ENCODE measurements around the gene KDM1A.
A peak's percentile ranks its signal among the peaks of the same experiment; 100 is the strongest.

The KDM1A gene

DNA sequence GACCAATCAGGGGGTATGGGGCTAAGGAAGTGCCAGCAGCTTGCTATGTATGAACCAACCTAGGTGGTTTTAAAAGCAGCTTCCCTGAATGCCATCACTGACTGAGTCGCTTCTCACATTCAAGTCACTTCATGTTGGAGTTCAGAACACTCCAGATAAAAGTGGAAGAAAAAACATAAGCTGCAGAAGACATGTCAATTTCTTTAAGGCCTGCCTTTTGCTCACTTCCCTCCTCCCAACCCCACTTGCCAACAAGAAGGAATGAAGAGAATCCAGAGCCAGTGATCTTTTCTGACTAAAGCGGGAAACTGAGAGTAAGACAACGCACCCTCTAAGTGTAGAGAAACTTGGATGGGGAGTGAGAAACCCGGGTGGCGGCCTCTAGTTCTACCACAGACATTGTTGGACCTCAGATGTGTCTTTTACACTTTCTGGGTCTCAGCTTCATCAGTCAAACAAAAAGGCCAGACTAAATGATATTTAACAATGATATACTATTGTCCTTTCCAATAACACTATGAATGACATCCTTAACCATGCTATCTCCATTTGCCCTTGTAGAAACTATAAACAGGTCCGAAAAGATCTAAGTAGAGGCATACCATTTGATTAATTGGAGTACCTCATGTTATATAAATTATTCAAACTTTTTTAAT, 95.3 kb downstream of the KDM1A start:
- DNase-seq, result no peak

DNA sequence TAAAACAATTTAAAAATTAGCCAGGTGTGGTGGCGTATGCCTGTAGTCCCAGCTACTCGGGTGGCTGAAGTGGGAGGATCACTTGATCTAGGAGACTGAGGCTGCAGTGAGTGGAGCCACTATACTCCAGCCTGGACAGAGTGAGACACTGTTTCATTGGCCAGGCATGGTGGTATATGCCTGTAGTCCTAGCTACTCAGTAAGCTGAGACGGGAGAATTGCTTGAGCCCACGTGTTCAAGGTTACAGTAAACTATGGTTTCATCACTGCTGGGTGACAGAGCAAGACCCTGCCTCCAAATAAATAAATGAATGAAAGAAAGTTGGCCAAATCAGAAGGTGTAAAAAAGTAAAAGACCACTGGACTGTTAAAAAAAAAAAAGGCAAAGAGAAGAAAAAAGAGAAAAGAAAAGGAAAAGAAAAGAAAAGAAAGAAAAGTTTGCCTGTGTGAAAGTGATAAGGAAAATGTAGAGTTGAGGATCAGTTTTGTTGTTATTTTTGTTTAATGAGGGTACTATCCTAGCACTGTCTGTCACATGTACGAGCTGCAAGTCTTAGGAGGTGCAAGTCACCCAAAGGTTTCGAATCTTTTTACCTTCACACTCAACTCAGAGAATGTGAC, 97.1 kb downstream of the KDM1A start:
- no peak for DNase-seq

DNA sequence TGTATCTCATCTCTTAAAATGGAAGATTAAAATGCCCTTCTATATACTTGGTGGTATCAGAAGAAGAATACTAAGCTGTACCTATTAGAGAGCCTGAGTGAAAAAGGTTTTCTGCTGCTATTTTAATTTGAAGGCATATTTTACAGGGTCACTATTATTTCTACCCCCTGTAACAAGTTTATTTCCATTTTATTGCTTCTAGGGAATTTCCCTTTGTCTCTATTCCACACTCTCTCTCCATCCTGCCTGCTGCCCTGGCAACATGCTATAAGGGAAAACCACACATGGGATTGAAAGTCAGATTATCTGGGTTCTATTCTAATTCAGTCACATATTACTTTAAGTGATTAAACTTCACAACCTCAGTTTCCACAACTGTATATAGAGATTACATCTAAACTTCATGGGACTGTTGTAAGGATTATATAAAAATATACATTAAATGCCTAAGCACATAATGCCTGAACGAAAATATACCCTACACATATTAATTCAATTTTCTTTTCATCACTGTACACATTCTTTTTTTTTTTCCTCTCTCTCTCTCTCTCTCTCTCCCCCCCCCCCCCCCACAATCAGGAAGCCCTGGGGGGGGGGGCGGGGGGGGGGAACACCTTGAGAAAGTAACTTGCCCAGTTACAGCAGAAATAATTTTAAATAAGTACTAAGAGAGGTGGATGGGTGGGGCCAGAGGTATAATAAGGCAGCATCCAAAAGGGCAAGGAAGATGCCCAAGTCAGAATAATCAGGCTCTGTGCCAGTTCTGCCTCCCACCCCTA, 97.8 kb downstream of the KDM1A start:
- DNase-seq, result no peak

DNA sequence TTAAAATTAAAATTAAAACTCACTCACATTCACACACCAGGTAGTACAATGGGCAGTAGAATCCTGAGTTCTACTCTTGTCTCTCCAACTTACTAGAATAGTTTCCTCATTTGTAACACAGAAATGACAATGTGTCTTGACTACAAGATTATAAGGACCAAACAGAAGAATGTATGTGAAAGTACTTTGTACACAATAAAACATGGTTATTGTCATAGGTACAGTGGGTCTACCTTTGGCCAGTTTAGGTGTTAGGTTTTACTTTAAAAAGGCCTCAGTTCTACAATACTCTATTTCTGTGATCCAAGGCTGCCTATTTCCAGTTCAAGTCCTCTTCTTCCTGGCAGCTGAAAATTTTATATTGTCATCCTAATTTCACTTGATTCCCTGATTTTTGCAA, 99.1 kb downstream of the KDM1A start:
- DNase-seq, result no peak

DNA sequence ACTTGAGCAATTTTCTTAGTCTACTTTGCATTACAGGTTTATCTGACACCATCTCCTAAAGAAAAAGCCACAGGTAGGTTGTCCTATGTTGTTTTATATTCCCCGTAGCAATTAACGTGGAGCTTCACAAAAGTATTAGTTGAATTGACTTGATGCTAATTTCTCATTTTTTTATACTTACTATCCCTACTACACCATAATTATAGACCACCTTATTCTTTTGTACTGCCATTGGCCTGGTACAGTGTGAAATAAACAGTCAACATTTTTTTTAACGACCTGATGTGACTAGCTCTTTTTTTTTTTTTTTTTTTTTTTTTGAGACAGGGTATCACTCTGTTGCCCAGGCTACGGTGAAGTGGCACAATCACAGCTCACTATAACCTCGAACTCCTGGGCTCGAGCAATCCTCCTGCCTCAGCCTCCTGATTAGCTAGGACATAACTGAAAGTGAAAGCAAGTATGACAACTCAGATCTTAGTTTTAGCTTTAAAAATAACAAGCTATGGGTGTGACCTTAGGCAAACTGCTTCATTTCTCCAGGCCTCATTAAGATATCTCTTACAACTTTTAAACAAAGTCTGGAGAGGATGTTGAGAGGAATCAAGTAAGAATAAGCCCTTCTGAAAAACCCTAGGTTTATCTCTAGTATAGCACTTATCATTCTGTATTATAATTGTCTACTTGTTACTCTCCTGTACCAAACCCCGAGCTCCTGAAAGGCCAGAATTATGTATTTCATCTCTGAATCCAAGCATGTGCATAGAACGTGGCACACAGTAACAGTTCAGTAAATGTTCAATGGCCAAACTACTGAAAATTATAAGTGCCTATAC, 99.9 kb downstream of the KDM1A start:
- peak; percentile 78 for DNase-seq

DNA sequence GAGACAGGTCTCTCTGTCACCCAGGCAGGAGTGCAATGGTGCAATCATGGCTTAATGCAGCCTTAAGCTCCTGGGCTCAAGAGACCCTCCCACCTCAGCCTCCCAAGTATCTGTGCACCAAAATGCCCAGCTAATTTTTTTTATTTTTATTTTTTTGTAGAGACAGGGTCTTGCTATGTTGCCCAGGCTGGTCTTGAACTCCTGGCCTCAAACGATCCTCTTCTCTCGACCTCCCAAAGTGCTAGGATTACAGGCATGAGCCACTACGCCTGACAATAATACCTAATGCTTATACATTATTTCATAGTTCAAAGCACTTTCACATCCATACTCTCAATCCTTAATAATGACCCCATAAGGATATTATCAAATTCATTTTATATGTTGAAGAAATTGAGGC, 101.1 kb downstream of the KDM1A start:
- no peak for DNase-seq

DNA sequence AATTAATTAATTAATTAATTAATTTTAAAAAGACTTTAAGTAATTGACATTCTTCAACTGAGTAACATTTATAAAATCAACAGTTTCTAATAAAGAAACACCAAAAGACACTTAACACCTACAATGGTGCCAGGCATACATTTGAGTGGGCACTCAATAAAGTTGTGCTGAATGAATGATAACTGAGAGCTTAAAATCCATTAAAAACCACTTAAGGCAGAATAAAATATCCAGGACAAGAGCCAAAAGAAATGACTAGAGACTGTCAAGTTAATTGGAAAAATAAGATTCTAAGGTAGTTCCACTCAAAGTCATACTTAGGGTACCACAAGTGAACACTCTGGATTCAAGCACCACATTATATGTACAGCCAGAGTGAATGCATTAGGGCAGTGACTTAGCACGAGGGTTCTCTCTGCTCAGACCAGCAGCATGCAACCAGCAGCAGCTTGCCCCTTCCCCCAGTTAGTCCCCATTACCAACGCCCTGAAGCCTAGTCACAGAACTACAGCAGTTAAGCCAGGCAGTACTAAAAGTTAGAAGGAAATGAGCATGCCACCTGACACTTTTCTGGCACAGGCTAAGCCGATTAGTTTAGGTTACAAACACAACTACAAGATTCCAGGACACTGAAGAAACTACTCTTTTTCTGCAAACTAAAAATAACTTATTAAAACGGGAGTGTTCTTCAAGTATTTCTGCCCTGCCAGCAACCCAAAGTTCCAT, 102.9 kb downstream of the KDM1A start:
- no peak for DNase-seq

DNA sequence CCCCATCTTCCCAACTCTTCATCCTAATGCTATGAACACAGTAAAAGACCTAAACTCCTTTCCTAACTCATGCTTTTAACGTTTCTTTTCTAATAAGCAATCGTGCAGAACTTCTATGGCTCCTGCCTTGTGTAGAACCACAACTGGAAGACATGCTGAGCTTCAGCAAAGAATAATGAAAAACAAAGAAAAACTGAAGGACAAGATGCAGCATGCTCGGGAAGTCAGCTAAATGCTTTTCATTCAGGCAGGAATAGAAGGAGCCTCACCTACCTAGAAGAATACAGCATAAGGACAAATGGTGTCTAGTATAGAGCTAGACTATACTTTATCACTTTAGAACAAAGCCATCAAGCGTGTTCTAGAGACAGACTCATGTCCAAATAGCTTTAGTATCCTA, 103.5 kb downstream of the KDM1A start:
- DNase-seq, result no peak

DNA sequence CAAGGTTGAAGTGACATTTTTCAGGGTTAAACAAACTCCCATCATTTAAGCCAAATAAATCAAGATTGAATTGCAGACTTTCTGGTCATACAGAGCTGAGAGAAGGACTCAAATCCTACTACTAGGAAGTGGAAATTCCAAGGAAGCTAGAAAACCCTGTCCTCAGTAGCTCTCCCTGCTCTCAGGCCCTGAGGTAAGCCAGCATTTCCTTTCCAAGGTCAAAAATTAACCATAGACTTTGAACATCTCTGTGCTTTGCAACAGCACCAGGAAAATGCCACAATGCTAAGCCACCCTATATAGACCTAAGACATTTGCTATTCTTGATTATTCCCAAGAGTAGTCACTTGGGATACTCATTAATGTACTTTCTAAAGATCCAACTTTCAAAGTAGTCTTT, 104.3 kb downstream of the KDM1A start:
- DNase-seq, result no peak

DNA sequence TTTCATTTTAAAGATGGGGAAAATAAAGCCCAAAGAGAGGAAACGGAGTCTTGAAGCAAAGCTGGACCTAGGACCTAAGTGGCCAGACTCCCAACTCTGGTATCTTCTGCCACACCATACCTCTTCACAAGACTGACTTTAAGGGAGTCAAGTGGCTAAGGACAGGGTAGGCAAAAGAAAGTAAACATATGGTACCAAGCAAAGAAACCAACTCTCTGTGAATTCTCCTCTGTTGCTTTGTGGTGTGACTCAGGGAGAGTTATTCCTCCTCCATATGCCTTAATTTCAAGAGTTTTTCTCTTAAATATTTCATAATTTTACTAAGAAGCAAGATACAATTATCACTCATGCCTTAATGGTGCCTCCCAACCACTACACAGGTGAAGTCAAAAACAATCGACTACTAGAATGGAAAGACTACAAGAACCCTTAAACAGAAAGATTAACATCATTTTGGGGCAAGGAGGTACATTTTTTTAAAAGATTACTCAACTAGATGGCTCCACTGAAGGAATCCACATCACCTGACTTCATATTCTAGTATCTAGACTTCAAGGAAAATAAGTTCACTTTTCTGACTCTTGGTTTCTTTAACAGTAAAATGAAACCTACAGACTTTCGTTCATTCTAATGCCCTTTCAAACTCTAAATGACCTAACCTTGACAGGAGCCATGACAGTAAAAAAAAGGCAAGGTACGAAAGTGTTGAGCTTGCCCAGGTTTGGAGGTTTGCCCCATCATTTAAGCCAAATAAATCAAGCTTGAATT, 105.2 kb downstream of the KDM1A start:
- DNase-seq, result no peak

DNA sequence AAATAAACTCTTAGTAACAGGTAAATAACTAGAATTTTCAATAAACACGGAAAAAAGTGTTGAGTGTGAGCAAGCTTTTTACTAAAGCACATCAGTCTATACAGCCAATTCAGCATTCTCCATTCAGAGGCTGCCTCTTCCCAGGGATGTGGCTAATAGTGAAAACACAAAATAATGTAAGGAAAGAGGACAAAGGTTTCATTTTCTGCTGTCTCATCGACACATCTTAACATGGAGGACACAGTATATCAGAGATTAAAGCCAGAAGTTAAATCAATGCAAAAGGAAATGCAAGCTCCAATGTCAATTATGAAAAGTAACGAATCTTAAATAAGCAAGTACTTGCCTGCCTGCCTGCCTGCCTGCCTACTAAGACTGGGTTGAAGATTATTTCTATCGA, 106.2 kb downstream of the KDM1A start:
- no peak for DNase-seq

DNA sequence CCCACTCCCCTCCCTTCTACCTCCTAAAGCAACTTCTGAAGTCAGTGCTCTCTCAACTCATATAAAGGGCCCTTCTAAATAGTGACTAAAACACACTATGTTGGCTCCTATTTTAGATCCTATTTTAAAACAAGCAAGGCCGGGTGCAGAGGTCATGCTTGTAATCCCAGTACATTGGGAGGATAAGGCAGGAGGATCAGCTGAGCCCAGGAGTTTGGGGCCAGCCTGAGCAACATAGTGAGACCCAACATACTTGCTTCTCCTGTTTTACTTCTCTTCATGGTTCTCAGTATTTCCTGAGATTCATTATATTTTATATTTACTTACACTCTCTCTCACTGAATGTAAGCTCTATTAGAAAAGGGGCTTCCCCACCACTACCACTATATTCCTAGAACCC, 106.9 kb downstream of the KDM1A start:
- DNase-seq, result no peak

DNA sequence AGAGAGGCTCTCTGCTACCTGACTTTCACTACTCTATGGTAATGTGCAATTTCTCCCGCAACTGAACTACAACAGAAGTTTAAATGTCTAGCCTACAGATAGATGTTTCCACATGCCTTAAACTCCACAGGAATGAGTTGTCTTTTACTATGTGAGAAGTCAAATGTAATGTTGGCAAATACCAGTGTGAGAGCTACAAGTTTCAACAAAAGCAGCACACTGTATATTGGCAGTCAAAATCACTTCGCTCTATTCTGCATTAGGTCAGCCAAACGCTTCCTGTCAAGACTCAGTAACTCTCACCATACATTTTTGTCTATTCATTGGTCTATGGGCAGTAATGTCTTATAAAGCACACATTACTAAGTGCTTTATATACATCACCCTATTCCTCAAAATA, 107.5 kb downstream of the KDM1A start:
- no peak for DNase-seq

DNA sequence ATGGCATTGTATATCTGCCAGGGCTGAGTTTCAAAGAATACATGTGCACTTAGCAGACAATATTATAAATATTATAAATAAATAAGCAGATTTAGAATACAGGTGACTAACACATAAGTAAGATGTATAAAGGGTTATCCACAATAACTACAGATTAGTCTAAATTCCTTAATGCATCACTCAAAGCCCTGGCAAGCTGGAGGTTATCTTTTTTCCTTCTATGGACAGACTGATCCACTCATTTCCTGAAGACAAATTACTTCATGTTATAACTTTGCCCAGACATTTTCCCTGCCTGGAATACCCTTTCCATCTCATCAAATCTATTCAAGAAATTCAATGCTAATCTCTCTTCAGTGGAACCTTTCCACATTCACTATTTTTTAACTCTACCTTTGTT, 110.6 kb downstream of the KDM1A start:
- DNase-seq, result no peak

DNA sequence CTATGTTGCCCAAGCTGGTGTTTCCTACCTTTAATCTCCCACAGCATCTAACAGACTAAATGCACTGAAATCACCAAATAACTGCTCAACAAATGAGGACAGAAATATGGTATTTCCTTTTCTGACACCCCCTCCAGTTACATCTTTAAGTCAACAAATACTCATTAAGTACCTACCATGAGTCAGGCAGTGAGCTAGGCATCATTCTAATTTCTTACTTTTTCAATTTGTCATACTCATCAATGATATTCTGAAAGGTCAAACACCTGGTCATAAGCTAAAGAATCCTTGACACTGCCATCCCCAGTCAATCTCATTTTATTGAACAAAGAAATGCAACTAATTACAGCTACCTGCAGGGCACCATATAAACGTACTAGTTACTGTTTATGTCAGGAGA, 112.8 kb downstream of the KDM1A start:
- DNase-seq, result no peak
